Activated CD8-positive, alpha-beta memory T cell treated with anti-CD3 and anti-CD28 coated beads, Interleukin-2, amount 50 U/mL, for 24 hours (primary cell): Measurements from ENCODE around the gene TMEM259.

Source experiments
- DNase-seq: peaks from one replicate; pipeline ENCODE4 v3.0.0-alpha.2; 2020; ENCODE audit errors: extremely low read depth

TMEM259 gene

DNA sequence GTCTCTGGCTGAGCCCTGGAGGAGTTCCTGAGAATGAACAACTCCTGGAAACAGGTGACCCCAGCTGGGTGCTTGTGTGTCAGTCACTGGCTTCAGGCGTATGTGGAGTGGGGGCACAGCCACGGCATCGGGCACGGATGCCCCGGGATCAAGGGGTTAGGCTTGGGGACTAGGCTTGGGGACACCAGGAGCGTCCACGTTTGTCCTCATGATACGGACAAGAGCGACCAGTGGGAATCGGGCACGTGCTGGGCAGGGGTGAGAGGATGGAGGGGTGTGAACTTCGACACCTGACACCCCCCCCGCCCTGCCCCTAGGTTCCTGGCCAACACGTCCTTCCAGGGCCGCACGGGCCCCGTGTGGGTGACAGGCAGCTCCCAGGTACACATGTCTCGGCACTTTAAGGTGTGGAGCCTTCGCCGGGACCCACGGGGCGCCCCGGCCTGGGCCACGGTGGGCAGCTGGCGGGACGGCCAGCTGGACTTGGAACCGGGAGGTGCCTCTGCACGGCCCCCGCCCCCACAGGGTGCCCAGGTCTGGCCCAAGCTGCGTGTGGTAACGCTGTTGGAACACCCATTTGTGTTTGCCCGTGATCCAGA is 16.6 kb downstream of the TMEM259 start:
- DNase-seq: no peak

DNA sequence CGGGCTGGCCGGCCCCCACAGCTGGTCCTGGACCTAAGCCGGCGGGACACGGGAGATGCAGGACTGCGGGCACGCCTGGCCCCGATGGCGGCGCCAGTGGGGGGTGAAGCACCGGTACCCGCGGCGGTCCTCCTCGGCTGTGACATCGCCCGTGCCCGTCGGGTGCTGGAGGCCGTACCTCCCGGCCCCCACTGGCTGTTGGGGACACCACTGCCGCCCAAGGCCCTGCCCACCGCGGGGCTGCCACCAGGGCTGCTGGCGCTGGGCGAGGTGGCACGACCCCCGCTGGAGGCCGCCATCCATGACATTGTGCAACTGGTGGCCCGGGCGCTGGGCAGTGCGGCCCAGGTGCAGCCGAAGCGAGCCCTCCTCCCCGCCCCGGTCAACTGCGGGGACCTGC is 17.6 kb downstream of the TMEM259 start:
- DNase-seq: no peak

DNA sequence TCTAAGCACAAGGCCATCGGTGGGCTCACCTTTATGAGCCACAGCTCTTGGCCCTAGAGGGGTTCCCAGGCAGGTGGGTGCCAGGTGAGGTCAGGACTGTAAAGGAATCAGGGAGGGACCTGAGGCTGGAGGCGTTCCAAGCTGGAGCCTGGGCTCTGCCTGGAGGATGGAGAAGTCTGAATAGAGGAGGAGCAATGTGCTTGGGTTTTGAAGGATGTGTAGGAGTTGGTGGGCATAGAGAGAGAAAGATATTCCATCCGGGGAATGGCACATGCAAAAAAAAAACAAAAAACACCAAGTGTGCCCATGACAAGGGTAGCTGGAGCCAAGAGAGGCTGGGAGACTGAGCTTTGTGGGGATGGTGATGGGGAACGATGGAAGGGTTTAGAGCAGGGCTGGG is 18.3 kb downstream of the TMEM259 start:
- no peak for DNase-seq

DNA sequence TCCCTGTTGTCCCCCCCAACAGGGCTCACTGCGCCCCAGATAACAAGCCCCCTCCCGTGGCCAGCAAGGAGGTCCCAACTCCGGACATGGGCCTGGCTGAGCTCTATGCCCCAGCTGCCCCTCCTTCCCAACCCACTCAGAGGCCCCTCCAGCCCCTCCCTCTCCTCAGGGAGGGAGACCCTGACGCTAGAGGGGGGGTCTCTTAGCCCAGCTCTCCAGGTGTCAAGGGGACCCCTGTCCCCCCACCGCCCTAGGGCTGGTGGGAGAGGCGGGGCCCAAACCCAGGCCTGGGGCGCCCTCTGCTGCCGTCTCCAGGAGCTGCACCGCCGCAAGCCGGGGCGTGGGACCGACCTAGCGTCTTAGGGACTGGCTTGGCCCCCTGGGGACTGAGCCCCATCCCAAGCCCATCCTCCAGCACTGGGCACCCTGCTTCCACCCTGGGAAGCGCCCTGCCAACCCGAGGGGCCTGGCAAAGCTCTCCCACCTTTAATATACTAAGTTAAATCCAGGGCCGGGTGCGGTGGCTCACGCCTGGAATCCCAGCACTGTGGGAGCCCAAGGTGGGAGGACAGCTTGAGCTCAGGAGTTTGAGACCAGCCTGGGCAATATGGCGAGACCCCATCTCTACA is 19.3 kb downstream of the TMEM259 start:
- peak; percentile 30 for DNase-seq

DNA sequence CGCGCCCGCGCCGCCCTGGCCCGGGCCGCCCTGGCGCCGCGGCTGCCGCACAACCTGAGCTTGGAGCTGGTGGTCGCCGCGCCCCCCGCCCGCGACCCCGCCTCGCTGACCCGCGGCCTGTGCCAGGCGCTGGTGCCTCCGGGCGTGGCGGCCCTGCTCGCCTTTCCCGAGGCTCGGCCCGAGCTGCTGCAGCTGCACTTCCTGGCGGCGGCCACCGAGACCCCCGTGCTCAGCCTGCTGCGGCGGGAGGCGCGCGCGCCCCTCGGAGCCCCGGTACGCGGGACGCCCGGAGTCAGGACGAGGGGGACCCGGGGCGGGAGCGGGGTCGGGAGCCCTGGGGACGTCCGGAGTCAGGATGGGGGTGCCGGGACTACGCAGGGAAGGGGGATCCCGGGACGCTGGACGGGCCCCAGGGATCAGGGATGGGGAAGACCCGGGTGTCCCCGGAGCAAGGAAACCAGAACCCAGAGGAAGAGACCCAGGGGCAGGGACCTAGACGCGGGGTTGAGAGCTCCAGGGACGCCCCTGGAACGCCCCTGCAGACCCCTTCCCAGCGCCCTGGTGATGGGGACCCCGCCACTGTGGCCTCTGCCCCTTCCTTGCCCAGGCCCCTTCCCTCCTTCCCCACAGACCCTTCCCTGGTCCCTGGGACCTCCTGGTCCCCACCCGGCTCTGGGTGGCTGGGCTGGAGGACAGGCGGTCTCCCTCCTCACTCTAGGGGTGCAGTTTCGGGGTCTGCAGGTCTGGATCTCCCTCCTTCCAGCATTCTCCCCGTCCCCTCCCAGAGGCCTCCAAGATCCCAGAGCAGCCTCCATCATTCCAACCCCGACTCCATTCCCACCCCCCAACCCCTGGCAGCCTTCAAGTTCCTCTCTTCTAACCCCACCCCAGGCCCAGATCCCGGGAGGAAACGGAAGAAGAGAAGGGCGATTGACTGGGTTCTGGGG is 20.1 kb downstream of the TMEM259 start:
- DNase-seq: no peak

DNA sequence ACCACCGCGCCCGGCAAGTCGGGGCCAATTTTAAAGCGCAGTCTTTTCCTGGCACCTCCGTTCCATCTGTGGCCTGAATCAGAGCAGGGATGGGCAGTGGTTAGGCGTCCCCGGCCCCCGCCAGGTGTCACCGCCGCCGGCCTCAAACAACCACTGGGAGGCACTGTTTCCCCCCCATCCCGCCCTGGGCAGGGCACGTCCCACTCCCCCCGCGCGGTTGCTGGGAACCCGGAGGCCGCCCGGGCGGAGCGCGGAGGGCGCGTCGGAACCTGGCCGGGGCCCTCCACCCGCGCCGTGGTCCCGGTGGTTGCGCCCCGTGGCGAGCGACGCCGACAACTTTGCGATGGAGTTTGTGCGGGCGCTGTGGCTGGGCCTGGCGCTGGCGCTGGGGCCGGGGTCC is 20.8 kb downstream of the TMEM259 start, which contains the start of gene GRIN3B:
Gene GRIN3B (plus strand): TSS at position 325 of the 400 bp plus-strand sequence. CDS start 19 bp downstream, at position 344.
- no peak for DNase-seq

DNA sequence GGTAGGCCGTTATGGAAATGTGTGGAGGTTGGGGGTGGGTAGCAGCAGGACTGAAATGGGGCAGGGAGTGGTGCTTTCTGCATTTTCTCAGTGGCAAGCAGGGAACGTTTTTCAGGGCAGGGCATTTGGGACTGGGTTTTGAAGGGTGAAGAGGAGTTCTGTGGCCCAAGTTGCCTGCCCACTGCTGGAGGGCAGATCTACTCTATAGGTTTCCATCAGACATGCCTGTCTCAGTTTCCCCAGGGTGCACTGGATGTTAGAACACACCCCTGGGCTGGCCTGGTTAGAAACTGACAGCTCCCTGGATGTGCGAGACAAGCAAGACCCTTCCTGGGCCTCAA is 21.6 kb downstream of the TMEM259 start:
- no peak for DNase-seq

DNA sequence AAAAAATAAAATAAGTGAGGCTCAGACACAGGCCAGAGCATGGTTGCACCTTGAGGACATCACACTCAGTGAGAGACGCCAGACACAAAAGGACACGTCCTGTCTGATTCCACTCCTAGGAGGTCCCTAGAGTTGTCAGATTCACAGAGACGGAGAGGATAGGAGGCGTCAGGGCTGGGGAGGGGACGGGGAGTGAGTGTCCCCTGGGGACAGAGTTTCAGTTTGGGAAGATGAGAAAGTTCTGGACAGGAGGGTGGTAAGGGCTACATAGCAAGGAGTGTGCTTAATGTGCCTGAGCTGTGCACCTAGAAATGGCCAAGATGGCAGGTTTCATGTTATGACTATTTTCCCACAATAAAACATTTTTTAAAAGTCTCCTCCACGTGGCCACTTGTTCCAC is 22.9 kb downstream of the TMEM259 start:
- DNase-seq: no peak

DNA sequence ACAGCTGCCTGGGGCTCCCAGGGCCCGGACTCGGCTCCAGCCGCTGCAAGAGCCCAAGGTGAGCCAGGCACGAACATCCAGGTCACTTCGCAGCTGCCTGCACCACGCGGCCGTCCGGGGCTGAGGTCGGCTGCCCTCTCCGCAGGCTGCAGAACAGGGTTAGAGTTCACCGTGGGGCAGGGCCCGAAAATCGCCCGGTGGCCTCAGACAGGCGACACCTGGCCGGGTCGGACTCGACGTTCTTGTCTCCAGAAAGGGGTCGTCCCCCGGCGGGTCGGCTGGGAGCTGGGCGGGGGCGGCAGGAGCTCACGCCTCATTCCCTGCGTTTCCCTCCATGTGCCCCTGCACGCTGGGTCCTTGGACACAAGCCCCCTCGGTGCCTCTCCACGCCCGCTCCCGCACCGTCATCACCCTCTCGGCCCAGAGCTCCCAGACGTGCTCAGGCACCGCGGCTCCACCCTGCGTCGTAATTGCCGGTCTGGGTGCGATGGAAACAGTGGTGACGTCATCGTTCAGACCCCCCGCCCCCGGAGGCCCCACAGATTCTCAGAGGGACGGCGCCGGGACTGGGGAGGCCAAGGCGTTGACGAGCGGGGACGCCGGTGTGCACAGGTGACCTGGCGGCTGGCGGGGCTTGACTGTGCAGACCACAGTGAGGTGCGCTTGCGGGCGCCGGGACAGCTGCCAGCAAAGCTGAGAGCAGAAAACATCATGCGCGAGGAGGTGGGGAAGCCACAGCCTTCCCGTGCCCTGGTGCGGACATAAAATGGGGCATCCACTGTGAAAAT is 24.7 kb downstream of the TMEM259 start:
- peak; percentile 39 for DNase-seq

DNA sequence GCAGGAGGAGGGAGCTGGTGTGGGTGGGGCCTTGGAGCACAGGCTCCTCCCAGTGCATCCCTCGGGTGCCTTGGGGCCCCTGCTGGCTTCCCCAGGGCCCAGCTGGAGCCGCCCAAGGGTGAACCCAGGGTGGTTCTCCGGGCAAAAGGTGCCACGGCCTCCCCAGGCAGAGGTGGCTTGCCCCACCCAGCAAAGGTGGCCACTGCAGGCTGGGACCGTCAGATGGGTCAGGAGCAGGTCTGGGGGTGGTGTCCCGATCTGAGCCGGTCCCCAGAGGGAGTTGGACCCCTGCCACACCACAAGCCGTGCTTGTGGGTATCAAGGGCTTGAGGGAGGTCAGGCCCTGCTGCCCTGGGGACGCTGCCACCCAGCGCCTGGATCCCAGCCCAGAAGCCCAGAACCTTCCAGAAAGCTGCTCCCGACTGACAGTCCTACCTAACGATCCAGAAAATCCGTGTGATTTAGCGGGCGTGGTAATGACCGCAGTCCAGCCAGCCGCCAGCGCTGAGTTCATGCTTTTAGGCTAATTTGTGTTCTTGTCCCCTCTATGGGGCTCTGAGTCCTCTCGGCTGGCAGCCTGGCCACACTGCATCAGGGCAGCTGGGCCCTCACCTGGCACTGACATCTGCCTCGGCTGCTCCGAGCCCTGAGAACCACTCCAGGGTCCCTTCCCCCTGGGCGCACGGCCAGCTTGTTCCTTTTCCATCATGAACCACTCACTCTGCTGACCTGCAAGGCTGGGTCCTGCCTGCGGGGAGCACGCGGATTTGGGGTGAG is 25.7 kb downstream of the TMEM259 start:
- no peak for DNase-seq

DNA sequence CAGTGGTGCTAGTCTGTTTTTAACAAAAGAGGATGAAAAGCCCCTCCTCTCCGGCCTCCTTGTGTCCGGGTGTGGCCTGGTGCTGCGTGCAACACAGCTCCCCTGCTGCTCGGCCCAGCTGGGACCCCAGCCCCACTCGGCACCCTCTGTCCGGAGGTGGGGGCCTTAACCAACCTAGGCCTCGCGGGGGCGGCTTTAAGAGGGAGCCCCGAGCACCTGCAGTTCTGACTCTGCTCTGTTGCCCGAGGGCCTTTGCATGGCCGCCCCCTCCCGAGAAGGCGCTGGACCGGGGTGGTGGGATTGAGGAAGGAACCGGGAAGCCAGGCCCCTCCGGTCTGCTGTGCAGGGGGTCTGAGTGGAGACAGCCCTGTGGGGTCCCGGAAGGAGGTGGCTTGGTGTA is 26.4 kb downstream of the TMEM259 start:
- DNase-seq: no peak

DNA sequence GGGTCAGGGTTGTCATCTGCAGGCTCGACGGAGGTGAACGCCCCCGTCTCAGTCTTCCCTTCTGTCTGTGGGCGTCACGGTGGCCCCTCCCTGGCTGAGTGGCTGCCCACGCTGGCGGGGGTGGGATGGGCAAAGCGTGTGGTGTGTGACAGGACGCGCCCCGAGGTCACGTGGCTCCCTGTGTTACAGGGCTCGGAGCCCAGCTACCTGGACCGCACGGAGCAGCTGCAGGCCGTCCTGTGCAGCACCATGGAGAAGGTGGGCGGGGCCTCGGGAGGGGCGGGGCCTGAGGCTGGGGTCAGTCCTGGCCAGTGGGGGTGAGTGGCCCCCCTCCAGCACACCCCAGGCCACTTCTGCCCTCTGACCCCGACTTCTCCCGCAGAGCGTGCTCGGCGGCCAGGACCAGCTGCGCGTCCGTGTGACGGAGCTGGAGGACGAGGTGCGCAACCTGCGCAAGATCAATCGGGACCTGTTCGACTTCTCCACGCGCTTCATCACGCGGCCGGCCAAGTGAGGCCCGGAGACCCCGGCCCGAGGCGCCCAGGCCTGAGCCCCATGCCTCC is 27.0 kb downstream of the TMEM259 start:
- no peak for DNase-seq

DNA sequence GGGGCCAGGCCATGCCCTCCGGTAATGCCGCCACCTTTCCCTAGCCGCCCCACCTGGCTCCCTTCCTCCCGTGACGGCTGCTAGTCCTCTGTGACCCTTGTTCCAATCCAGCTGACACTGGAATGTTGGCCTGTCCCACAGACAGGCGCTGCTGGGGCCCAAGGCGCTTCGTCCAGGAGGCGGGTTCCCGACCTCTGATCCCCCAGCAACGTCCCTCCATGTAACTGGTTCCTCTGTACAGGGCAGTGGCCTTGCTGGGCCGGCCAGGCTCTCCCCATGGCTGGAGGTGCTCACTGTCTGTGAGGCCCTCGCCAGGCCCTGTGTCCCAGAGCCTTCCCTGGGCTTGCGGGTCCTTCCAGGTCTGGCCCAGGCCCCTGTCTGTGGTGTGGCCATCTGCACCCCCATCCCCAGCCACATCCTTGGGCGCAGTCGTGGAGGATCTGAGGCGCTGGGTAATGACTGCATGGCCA is 27.5 kb downstream of the TMEM259 start:
- DNase-seq: no peak

DNA sequence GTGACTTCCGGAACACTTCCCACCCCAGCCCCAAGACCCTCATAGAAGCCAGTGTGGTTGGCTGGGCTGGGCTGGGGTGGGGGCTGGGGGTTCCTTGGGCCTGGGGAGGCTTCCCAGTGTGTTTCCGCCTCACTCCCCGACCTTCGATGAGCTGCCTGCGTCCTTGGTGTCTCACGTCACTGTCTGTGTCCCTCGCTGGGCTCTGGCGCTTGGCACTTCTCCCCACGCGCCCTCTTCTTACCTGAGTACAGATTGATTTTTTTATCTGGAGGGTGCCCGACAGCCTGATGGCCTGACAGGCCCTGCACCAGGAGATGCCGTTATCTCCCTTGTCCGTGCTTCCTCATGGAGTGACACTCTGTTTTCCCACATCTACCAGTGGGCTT is 28.3 kb downstream of the TMEM259 start:
- DNase-seq: no peak

DNA sequence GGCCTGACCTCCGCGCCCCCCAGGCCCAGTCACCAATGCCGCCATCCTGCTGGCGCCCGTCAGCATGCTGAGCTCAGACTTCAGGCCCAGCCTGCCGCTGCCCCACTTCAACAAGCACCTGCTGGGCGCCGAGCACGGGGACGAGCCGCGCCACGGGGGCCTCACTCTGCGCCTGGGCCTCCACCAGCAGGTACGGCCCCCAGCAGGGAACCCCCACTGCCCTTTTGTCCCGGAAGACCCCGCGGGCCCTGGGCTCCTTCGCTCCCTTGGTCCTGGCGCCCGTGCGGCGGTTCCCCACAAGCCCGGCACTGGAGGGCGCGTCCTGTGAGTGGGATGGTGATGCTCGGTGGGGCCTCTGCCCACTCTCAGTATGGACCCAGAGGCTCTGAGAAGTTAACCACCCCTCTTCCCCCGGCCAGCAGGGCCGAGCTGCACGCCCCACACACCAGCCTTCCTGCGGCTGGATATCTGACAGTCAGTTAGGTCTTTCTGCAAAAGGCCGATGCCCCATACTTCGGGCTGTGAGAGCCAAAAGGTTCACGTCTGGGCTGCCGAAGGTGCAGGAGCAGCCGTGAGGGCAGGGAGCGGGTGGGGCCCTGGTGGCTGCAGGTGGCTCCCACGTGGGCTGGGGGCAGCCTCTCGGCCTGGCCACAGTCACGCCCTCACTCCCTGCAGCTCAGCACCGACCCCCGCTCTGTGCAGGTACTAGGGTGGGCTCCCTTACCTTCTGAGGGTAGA is 28.8 kb downstream of the TMEM259 start:
- no peak for DNase-seq

DNA sequence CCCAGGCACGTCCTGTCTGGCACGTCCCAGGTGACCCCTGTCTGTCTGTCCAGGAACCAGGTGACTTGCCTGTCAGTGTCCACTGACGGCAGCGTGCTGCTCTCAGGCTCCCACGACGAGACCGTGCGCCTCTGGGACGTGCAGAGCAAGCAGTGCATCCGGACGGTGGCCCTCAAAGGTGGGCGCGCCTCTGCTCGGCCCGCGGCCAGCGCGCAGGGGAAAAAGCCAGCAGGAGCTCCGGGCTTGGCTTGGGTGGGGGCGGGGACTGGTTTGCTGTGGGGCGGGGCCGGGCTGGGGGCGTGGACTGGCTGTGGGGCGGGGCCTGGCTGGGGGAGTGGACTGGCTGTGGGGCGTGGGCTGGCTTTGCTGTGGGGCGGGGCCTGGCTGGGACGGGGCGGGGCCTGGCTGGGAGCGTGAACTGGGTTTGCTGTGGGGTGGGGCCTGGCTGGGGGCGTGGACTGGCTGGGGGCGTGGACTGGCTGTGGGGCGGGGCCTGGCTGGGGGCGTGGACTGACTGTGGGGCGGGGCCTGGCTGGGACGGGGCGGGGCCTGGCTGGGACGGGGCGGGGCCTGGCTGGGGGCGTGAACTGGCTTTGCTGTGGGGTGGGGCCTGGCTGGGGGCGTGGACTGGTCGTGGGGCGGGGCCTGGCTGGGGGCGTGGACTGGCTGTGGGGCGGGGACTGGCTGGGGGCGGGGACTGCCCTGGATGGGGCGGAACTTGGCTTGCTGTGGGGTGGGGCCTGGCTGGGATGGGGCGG is 29.6 kb downstream of the TMEM259 start:
- DNase-seq: peak; percentile 24

DNA sequence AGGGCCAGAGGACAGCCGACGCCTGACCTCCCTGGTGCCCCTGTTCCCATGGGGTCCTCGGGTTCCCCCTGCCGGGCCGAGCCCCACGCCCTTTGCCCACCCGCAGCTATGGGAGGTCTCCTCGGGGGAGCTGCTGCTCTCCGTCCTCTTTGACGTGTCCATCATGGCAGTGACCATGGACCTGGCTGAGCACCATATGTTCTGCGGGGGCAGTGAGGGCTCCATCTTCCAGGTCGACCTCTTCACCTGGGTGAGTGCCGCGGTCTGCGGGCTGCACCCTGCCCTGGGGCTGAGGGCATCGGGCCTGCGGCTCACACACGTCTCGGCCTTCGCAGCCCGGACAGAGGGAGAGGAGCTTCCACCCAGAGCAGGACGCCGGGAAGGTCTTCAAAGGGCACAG is 30.2 kb downstream of the TMEM259 start:
- no peak for DNase-seq

DNA sequence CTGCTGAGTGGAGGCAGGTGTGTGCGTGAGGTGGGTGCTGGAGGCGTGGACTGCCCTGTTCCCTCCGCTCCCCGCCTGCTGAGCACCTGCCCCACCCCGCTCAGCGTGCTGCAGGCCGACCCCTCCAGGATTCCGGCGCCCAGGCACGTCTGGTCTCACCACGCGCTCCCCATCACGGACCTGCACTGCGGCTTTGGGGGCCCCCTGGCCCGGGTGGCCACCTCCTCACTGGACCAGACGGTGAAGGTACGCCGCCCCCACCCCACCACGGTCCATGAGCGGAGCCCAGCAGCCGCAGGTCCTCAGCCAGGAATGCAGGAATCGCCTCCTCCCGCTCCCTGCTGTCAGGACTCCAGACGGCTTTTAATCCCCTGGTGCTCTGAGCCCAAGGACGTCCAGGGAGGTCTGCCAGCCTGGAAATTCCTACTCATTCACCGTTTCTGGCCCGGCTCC is 30.8 kb downstream of the TMEM259 start:
- no peak for DNase-seq

DNA sequence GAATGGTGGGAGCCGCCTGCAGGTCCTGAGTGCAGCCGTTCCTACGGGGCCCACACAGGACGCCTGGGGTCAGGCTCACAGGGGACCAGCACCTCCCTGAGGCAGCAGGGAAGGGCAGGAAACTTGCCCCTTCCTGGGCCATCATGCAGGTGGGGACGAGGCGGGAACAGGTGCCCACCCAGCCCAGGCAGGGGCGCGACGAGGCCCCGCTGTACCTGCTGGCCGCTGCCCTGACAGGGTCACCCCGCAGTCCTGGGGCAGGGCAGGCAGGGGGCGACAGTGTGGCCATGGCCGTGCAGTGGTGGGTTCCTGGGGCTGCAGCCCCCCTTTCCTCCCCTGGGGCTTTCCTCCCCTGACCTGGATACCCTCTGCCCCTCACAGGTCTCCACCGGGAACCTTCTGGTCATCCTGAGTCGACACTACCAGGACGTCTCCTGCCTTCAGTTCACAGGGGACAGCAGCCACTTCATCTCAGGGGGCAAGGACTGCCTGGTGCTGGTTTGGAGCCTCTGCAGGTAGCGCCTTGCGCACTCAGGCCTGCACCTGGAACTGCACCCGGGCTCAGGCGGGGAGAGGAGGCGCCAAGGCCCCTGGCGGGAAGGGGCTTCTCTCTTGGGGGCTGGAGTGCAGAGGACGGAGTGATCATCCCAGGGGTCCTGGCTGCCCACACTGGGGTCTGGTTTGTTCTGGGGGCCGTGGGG is 31.4 kb downstream of the TMEM259 start:
- DNase-seq: no peak
